Neural cell (in vitro differentiated cells): ENCODE measurements around the gene ESPNL. TPM values are rescaled to one million over a fixed set of nuclear protein-coding genes. Genes with fewer than 3 reads are reported as not detected.

ENCODE experiments used
- H2AFZ ChIP-seq: fragments of 200-600, 300-800 bp; sonication (generic), shearing (Covaris generic); 2 replicates; pipeline ENCODE4 v1.6.0; 2014; ENCODE audit warnings: low read depth, mild to moderate bottlenecking, antibody characterized with exemption, low read length, moderate library complexity
- H3F3A ChIP-seq: fragments of 200-600 bp; shearing (Covaris generic); 2 replicates; pipeline ENCODE4 v1.6.1; 2016; ENCODE audit warnings: mild to moderate bottlenecking, moderate library complexity, mixed read lengths, antibody characterized with exemption, low read length; ENCODE audit not compliant: insufficient read depth, poor library complexity, severe bottlenecking
- H3K27ac ChIP-seq: fragments of 200-600, 300-800 bp; sonication (generic), shearing (Covaris generic); 2 replicates; pipeline ENCODE4 v1.5.1; 2014; ENCODE audit warnings: mild to moderate bottlenecking, low read length, moderate library complexity
- H3K27me3 ChIP-seq: fragments of 300-800, 200-600 bp; sonication (generic), shearing (Covaris generic); 2 replicates; pipeline ENCODE4 v1.6.0; 2014; ENCODE audit warnings: mild to moderate bottlenecking, low read depth, low read length, moderate library complexity; ENCODE audit not compliant: insufficient read depth
- H3K36me3 ChIP-seq: fragments of 300-800, 200-600 bp; sonication (generic), shearing (Covaris generic); 2 replicates; pipeline ENCODE4 v1.5.1; 2014; ENCODE audit warnings: mild to moderate bottlenecking, antibody characterized with exemption, low read length, moderate library complexity; ENCODE audit not compliant: insufficient read depth
- H3K4me2 ChIP-seq: fragments of 300-800, 200-600 bp; sonication (generic), shearing (Covaris generic); 2 replicates; pipeline ENCODE4 v1.6.0; 2014; ENCODE audit warnings: mild to moderate bottlenecking, low read length
- H3K4me3 ChIP-seq: fragments of 300-800, 200-600 bp; sonication (generic), shearing (Covaris generic); 2 replicates; pipeline ENCODE4 v1.5.1; 2014; ENCODE audit warnings: mild to moderate bottlenecking, low read length, moderate library complexity
- H3K79me2 ChIP-seq: fragments of 200-600 bp; shearing (Covaris generic); replicated peaks from 2 replicates; pipeline ENCODE4 v1.6.0; 2014; ENCODE audit warnings: mild to moderate bottlenecking, low read length, moderate library complexity; ENCODE audit not compliant: insufficient read depth
- H3K9ac ChIP-seq: fragments of 300-800, 200-600 bp; sonication (generic), shearing (Covaris generic); 2 replicates; pipeline ENCODE4 v1.6.1; 2016; ENCODE audit warnings: mild to moderate bottlenecking, low read length, mixed read lengths
- H3K9me2 ChIP-seq: fragments of 200-600 bp; shearing (Covaris generic); 2 replicates; pipeline ENCODE4 v1.6.1; 2016; ENCODE audit warnings: mild to moderate bottlenecking, low read length, mixed read lengths; ENCODE audit not compliant: insufficient read depth
- H3K9me3 ChIP-seq: fragments of 200-600, 300-800 bp; sonication (generic), shearing (Covaris generic); 2 replicates; pipeline ENCODE4 v1.6.1; 2016; ENCODE audit warnings: mild to moderate bottlenecking, mixed run types, low read length, moderate library complexity, mixed read lengths
- H4K20me1 ChIP-seq: fragments of 200-600 bp; shearing (Covaris generic); 2 replicates; pipeline ENCODE4 v1.6.1; 2016; ENCODE audit warnings: mild to moderate bottlenecking, mixed run types; ENCODE audit not compliant: insufficient read depth
- EP300 ChIP-seq: fragments of 450-650 bp; conservative IDR thresholded peaks from 2 replicates; pipeline ENCODE4 v1.6.1; 2014; ENCODE audit warnings: antibody characterized with exemption, mild to moderate bottlenecking, moderate library complexity; ENCODE audit not compliant: poor library complexity, severe bottlenecking
- EZH2 ChIP-seq: fragments of 200-600, 300-800 bp; shearing (Covaris generic), sonication (generic); IDR thresholded peaks from 2 replicates; pipeline ENCODE4 v1.6.1; 2014; ENCODE audit warnings: antibody characterized with exemption, low read length, borderline replicate concordance, mild to moderate bottlenecking; ENCODE audit not compliant: insufficient read depth, poor library complexity, severe bottlenecking
- MXI1 ChIP-seq: fragments of 450-650 bp; conservative IDR thresholded peaks from 2 replicates; pipeline ENCODE4 v1.6.1; 2014; ENCODE audit warnings: antibody characterized with exemption, mild to moderate bottlenecking; ENCODE audit not compliant: poor library complexity, severe bottlenecking
- POLR2AphosphoS5 ChIP-seq: IDR thresholded peaks from 2 replicates; pipeline ENCODE4 v1.6.1; 2012
- RAD21 ChIP-seq: fragments of 450-650 bp; conservative IDR thresholded peaks from 2 replicates; pipeline ENCODE4 v1.6.1; 2014; ENCODE audit warnings: antibody characterized with exemption, mild to moderate bottlenecking, moderate library complexity
- SMC3 ChIP-seq: fragments of 450-650 bp; conservative IDR thresholded peaks from 2 replicates; pipeline ENCODE4 v1.6.1; 2014; ENCODE audit warnings: antibody characterized with exemption, mild to moderate bottlenecking, moderate library complexity; ENCODE audit not compliant: poor library complexity
- TAF1 ChIP-seq: IDR thresholded peaks from 2 replicates; pipeline ENCODE4 v1.6.1; 2012; ENCODE audit warnings: low read depth
- polyA plus RNA-seq: library from polyadenylated mRNA; depleted of rRNA; stranded (reverse); fragments of >200 nt; gene quantifications from 2 replicates; pipeline ENCODE4 v1.2.3, GENCODE V29; 2014
- TF ChIP-seq, protein P1 (sequence below): fragments of 450-650 bp; IDR thresholded peaks from 2 replicates; pipeline ENCODE4 v1.5.1; 2014; ENCODE audit warnings: antibody characterized with exemption, mild to moderate bottlenecking, moderate library complexity; ENCODE audit not compliant: poor library complexity, severe bottlenecking
- TF ChIP-seq, protein P2 (sequence below): IDR thresholded peaks from 2 replicates; pipeline ENCODE4 v1.6.1; 2012; ENCODE audit warnings: borderline replicate concordance

ESPNL gene
- polyA plus RNA-seq, 1 donor from 2014 or later = 0.69 TPM

DNA sequence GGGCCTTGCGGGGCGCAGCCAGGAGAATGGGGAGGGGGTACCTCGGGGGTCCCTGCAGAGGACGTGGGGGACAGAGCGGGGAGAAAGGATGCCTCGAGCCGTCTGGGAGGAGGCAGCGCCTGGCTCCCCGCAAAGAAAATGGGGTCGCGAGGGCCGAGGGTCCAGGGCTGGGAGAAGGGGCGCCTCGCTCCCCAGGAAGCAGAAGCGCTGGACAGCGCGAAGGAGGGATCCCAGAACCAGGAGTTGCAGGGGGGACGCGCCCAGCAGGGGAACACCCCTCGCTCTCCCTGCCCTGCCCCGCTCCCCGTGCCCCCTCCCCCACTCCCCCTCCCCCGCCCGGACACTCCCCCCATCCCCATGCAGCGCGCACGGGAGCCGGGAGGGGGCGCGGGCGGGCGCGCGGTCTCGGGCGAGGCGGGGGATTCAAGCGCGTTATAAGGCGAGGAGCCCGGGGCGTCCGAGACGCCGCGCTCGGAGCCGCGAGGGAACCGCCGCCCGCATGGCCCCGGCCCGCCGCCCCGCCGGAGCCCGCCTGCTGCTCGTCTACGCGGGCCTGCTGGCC, 58.5 kb downstream of the ESPNL start, which contains the start of gene ERFE:
ERFE (plus strand) TSS at position 462 of the 562 bp plus-strand sequence; CDS start at position 500, 38 bp downstream.
- H3K79me2 ChIP-seq = no peaks in the 10 kb centered on the region
- H3K9me2 ChIP-seq = no peaks in the 10 kb centered on the region
- H4K20me1 ChIP-seq = no peaks in the 10 kb centered on the region
- no peak within 1 kb of the TSS for H3K4me2 ChIP-seq
- H3K9me3 ChIP-seq = no peaks in the 10 kb centered on the region
- H3K4me3 ChIP-seq = no peak within 1 kb of the TSS
- H3K27me3 ChIP-seq = peaks cover 37% of the 10 kb centered on the region
- H3K36me3 ChIP-seq = no peaks in the 10 kb centered on the region
- no peak for TF ChIP-seq POLR2AphosphoS5
- TF ChIP-seq SMC3 = no peak
- TF ChIP-seq TAF1 = no peak
- TF ChIP-seq, protein P1, sequence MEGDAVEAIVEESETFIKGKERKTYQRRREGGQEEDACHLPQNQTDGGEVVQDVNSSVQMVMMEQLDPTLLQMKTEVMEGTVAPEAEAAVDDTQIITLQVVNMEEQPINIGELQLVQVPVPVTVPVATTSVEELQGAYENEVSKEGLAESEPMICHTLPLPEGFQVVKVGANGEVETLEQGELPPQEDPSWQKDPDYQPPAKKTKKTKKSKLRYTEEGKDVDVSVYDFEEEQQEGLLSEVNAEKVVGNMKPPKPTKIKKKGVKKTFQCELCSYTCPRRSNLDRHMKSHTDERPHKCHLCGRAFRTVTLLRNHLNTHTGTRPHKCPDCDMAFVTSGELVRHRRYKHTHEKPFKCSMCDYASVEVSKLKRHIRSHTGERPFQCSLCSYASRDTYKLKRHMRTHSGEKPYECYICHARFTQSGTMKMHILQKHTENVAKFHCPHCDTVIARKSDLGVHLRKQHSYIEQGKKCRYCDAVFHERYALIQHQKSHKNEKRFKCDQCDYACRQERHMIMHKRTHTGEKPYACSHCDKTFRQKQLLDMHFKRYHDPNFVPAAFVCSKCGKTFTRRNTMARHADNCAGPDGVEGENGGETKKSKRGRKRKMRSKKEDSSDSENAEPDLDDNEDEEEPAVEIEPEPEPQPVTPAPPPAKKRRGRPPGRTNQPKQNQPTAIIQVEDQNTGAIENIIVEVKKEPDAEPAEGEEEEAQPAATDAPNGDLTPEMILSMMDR = no peak
- TF ChIP-seq MXI1 = no peak
- TF ChIP-seq, protein P2, sequence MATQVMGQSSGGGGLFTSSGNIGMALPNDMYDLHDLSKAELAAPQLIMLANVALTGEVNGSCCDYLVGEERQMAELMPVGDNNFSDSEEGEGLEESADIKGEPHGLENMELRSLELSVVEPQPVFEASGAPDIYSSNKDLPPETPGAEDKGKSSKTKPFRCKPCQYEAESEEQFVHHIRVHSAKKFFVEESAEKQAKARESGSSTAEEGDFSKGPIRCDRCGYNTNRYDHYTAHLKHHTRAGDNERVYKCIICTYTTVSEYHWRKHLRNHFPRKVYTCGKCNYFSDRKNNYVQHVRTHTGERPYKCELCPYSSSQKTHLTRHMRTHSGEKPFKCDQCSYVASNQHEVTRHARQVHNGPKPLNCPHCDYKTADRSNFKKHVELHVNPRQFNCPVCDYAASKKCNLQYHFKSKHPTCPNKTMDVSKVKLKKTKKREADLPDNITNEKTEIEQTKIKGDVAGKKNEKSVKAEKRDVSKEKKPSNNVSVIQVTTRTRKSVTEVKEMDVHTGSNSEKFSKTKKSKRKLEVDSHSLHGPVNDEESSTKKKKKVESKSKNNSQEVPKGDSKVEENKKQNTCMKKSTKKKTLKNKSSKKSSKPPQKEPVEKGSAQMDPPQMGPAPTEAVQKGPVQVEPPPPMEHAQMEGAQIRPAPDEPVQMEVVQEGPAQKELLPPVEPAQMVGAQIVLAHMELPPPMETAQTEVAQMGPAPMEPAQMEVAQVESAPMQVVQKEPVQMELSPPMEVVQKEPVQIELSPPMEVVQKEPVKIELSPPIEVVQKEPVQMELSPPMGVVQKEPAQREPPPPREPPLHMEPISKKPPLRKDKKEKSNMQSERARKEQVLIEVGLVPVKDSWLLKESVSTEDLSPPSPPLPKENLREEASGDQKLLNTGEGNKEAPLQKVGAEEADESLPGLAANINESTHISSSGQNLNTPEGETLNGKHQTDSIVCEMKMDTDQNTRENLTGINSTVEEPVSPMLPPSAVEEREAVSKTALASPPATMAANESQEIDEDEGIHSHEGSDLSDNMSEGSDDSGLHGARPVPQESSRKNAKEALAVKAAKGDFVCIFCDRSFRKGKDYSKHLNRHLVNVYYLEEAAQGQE = no peak
- no peak for TF ChIP-seq EZH2
- no peak for TF ChIP-seq RAD21
- TF ChIP-seq EP300 = no peak
- no peak within 1 kb of the TSS for H3K9ac ChIP-seq
- H3K27ac ChIP-seq = no peak within 1 kb of the TSS
- no peaks in the 10 kb centered on the region for H3F3A ChIP-seq
- no peak within 1 kb of the TSS for H2AFZ ChIP-seq

DNA sequence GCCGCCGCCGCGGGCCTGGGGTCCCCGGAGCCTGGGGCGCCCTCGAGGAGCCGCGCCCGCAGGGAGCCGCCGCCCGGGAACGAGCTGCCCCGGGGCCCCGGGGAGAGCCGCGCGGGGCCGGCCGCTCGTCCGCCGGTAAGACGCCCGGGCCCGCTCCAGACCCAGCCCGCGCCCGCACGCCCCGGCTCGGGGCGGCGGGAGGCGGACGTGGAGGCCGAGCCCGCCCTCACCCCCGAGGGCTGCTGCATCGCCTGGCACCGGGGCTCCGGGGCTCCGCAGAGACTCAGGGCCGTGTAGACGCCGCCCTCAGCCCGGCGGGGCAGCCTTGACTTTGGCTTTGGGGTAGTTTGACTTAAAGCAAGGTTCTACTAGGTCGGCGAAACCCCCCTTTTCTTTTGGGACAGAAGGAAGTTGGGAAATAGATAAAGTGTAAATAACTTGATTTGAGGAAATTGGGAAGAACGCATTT, 59.0 kb downstream of the ESPNL start:
- Histone ChIP-seq H3K9me3 (no peaks in the 10 kb centered on the region), H3K27me3 (peaks cover 40% of the 10 kb centered on the region), H3K9me2 (no peaks in the 10 kb centered on the region), H3K9ac (no peak overlapping the region), H4K20me1 (no peaks in the 10 kb centered on the region), H2AFZ (no peak overlapping the region), H3K27ac (no peak overlapping the region), H3K4me3 (no peak overlapping the region), H3K36me3 (no peaks in the 10 kb centered on the region), H3K4me2 (no peak overlapping the region), H3F3A (no peaks in the 10 kb centered on the region), H3K79me2 (no peaks in the 10 kb centered on the region)
- TF ChIP-seq, protein P1 = no peak
- TF ChIP-seq MXI1 = no peak
